Measurements from ENCODE around the gene PTPRN2. TPM values are rescaled to one million over a fixed set of nuclear protein-coding genes. Genes with fewer than 3 reads are reported as not detected.

PTPRN2 gene
- total and polyA plus RNA-seq, 2 of the 8 experiments (the other 6 are each of a cell fraction or from before 2014, with no cell fraction given): 2.6 to 4.5 TPM

- Histone ChIP-seq H2BK20ac (ENCODE audit: low read length) (no peak overlapping the region), H3K79me2 (ENCODE audit: control insufficient read depth in 1 of 2, insufficient read depth in 2 of 2, low read length in 2 of 2) (no peaks in the 10 kb centered on the region), H3K27me3 (replicated peaks in 1 of 4; ENCODE audit: control insufficient read depth in 3 of 4, extremely low read depth in 1 of 4, insufficient read depth in 3 of 4, low read length in 3 of 4) (no peaks in the 10 kb centered on the region), H3K27ac (ENCODE audit: low read depth, low read length) (no peak overlapping the region), H2BK15ac (ENCODE audit: low read length) (no peak overlapping the region), H3K18ac (ENCODE audit: extremely low read depth, low read length) (no peak overlapping the region), H4K20me1 (replicated peaks in 1 of 2; ENCODE audit: control insufficient read depth in 1 of 2, insufficient read depth in 2 of 2, low read length in 2 of 2) (no peaks in the 10 kb centered on the region), H2AK5ac (ENCODE audit: low read depth, low read length) (no peak overlapping the region), H4K91ac (replicated peaks; ENCODE audit: insufficient read length, low read length) (no peak overlapping the region), H3K14ac (ENCODE audit: insufficient read length) (no peak overlapping the region), H3K23me2 (ENCODE audit: low read depth, low read length) (no peaks in the 10 kb centered on the region), H3K36me3 (ENCODE audit: control insufficient read depth in 2 of 4, insufficient read depth in 4 of 4, low read length in 3 of 4) (no peaks in the 10 kb centered on the region), H3K9ac (replicated peaks in 1 of 4; ENCODE audit: extremely low read depth in 1 of 4, low read depth in 3 of 4, low read length in 3 of 4) (no peak overlapping the region), H3K4ac (replicated peaks; ENCODE audit: insufficient read length, low read depth, low read length) (no peak overlapping the region), H2BK12ac (ENCODE audit: low read depth, low read length) (no peak overlapping the region), H2AFZ (ENCODE audit: low read length) (no peak overlapping the region), H3K4me3 (ENCODE audit: extremely low read depth in 1 of 4, insufficient read depth in 2 of 4, low read depth in 3 of 4, low read length in 4 of 4) (no peak overlapping the region), H2BK120ac (replicated peaks; ENCODE audit: low read depth, low read length) (no peak overlapping the region), H3K4me1 (replicated peaks in 1 of 4; ENCODE audit: control insufficient read depth in 3 of 4, insufficient read depth in 4 of 4, low read length in 3 of 4) (no peaks in the 10 kb centered on the region; a peak in 2 of 7 replicates), H3K23ac (ENCODE audit: insufficient read length) (no peak overlapping the region), H3K9me3 (ENCODE audit: insufficient read depth in 2 of 2, low read depth in 1 of 2, low read length in 1 of 2) (peaks cover 5 to 67% of the 10 kb centered on the region in 2 experiments; a peak in 3 of 4 replicates), H2BK5ac (ENCODE audit: low read depth, low read length) (no peak overlapping the region), H3K56ac (replicated peaks; ENCODE audit: insufficient read length, low read depth, low read length) (no peak overlapping the region), H3K79me1 (ENCODE audit: low read depth, low read length) (no peaks in the 10 kb centered on the region; the same call in 1 of the 2 replicates), H4K5ac (ENCODE audit: insufficient read length, low read depth, low read length) (no peak overlapping the region), H4K8ac (ENCODE audit: extremely low read depth, insufficient read depth, low read length) (no peak overlapping the region), H3K4me2 (ENCODE audit: insufficient read depth in 1 of 2, low read depth in 2 of 2, low read length in 2 of 2) (no peak overlapping the region)
- WGBS, 2 experiments (ENCODE audit: extremely low coverage in 1 of 2, insufficient coverage in 1 of 2, insufficient read length in 1 of 2, insufficient replicate concordance in 2 of 2, low coverage in 1 of 2, low lambda C conversion rate in 2 of 2, missing lambda C conversion rate in 1 of 2): 86% methylated on average over 28 of the region's 29 CpGs; no CpG with 5 or more reads in 1 of the 2 experiments
- FAIRE-seq (no peak), DNase-seq (ENCODE audit: low read depth in 1 of 2, low spot score in 2 of 2) (no peak)
- ChIA-PET POLR2A (ENCODE audit: partially characterized antibody) (no interaction called here), CTCF (ENCODE audit: partially characterized antibody) (no interaction called here)
- TF ChIP-seq YY1 (IDR thresholded peaks at IDR 0.05; ENCODE audit: low read depth, low read length) (no peak), CEBPB (IDR thresholded peaks at IDR 0.05; ENCODE audit: low read depth, low read length) (no peak), SIN3A (conservative IDR thresholded peaks at IDR 0.05 in 1 of 2, IDR thresholded peaks at IDR 0.05 in 1 of 2; ENCODE audit: low read depth in 1 of 2, low read length in 2 of 2) (no peak), RBBP5 (IDR thresholded peaks at IDR 0.05; ENCODE audit: borderline replicate concordance, low read depth, low read length) (no peak), USF2 (IDR thresholded peaks at IDR 0.05; ENCODE audit: low read length) (no peak), RXRA (IDR thresholded peaks at IDR 0.05; ENCODE audit: insufficient read depth, low read depth, low read length) (no peak), KDM4A (IDR thresholded peaks at IDR 0.05; ENCODE audit: low read depth, low read length, severe bottlenecking) (no peak), EZH2 (IDR thresholded peaks at IDR 0.05; ENCODE audit: low read depth, low read length, severe bottlenecking) (no peak)
These were observed 307.0 kb downstream of the PTPRN2 start for GRCh38 chr7:158280448-158281144.

All from H1 (cell line).